ENCODE results near the gene SPC24.

The SPC24 gene

DNA sequence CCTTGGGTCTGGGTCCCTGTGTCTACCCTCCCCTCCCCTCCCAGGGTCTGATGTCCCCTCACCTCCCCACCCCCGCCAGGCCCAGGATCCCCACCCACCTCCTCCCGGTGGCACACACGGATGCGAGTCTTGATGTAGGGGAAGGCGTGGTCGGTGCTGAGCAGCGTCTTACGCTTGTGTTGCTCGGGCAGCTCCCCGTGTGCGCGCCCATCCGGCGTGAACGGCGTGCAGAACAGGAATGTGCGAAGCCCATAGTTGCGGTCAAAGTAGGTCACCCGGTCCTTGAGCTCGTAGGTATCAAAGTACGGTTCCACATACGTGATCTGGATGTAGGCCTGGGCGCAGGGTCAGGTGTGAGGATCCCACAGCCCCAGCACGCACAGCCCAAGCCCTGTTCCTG is 46.2 kb upstream of the SPC24 start:
- H3K4me1 ChIP-seq (ENCODE audit: control insufficient read depth in 1 of 2, insufficient read depth in 1 of 2, low read depth in 1 of 2, low read length in 1 of 2): peaks cover 8 to 11% of the 10 kb centered on the region in 2 experiments
- peaks cover 24% of the 10 kb centered on the region for H3K27me3 ChIP-seq
- TF ChIP-seq, protein P1, sequence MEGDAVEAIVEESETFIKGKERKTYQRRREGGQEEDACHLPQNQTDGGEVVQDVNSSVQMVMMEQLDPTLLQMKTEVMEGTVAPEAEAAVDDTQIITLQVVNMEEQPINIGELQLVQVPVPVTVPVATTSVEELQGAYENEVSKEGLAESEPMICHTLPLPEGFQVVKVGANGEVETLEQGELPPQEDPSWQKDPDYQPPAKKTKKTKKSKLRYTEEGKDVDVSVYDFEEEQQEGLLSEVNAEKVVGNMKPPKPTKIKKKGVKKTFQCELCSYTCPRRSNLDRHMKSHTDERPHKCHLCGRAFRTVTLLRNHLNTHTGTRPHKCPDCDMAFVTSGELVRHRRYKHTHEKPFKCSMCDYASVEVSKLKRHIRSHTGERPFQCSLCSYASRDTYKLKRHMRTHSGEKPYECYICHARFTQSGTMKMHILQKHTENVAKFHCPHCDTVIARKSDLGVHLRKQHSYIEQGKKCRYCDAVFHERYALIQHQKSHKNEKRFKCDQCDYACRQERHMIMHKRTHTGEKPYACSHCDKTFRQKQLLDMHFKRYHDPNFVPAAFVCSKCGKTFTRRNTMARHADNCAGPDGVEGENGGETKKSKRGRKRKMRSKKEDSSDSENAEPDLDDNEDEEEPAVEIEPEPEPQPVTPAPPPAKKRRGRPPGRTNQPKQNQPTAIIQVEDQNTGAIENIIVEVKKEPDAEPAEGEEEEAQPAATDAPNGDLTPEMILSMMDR (IDR thresholded peaks at IDR 0.05): no peak
- H3K36me3 ChIP-seq: no peaks in the 10 kb centered on the region
- no peaks in the 10 kb centered on the region for H3K9me3 ChIP-seq
- no peak overlapping the region for H3K4me3 ChIP-seq (ENCODE audit: low read depth in 1 of 2, low read length in 1 of 2)
- no peak overlapping the region for H3K27ac ChIP-seq

DNA sequence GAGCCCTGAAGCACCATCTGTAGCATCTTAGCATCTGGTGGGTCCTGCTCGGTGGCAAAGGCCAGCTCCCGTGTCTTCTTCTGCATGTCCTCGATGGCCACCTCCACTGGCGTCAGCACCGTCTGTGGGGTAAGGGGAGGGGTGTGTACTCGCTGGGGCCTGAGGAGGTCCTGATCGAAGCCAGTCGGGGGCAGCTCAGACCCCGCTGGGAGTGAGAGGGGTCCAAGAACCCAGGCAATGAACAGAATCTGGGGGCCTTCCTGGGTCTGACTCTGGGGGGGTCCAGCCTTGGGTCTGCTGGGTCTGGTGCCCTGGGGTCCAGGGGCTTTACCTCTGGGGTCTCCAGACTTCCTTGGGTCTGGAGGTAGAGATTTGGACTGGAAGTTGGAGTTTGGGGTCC is 45.3 kb upstream of the SPC24 start:
- Histone ChIP-seq H3K4me3 (ENCODE audit: low read depth in 1 of 2, low read length in 1 of 2) (no peak overlapping the region), H3K36me3 (no peaks in the 10 kb centered on the region), H3K9me3 (no peaks in the 10 kb centered on the region), H3K27me3 (peaks cover 33% of the 10 kb centered on the region), H3K4me1 (ENCODE audit: control insufficient read depth in 1 of 2, insufficient read depth in 1 of 2, low read depth in 1 of 2, low read length in 1 of 2) (peaks cover 12 to 14% of the 10 kb centered on the region in 2 experiments), H3K27ac (no peak overlapping the region)
- TF ChIP-seq, protein P1 (IDR thresholded peaks at IDR 0.05): no peak

DNA sequence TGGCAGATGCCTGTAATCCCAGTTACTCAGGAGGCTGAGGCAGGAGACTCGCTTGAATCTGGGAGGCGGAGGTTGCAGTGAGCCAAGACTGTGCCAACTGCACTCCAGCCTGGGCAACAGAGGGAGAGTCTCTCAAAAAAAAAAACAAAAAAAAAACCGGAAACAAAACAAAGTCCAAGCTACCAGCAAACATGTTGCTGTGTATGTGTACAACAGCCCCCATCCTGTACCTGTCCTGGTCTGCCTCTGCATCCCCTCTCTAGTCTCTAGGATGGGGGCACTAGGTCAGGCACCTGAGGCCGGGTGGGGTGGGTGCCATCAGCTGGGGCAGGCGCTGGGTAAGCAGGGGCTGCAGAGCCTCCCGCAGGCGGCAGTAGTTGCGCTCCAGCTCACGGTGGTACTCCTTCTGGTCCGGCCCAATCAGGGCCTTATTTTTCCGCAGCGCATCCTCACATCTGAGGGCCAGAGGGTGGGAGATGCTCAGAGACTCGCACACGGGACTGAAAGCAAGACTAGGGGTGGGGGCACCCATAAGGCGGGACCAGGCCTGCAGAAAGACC is 44.5 kb upstream of the SPC24 start:
- Histone ChIP-seq H3K9me3 (no peaks in the 10 kb centered on the region), H3K4me3 (ENCODE audit: low read depth in 1 of 2, low read length in 1 of 2) (no peak overlapping the region), H3K27me3 (peaks cover 41% of the 10 kb centered on the region), H3K4me1 (ENCODE audit: control insufficient read depth in 1 of 2, insufficient read depth in 1 of 2, low read depth in 1 of 2, low read length in 1 of 2) (peaks cover 12 to 14% of the 10 kb centered on the region in 2 experiments), H3K27ac (no peak overlapping the region), H3K36me3 (no peaks in the 10 kb centered on the region)
- TF ChIP-seq, protein P1 (IDR thresholded peaks at IDR 0.05): no peak

DNA sequence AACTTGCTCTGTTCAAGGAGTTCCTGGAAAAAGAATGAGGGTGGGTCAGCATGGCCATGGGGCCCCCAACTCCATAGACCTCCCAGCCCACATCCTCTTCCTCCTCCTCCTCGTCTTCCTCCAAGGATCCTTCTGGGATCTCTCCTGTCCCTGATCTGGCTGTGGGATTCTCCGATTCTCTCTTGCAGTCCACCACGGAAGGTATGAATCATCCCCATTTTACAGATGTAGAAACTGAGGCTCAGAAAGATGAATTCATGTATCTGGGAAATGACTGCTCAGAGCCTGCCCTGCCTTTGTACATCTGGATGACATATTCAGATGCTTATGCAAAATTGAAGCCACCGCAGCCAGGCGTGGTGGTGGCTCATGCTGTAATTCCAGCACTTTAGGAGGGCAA is 43.9 kb upstream of the SPC24 start:
- Histone ChIP-seq H3K27ac (no peak overlapping the region), H3K4me3 (ENCODE audit: low read depth in 1 of 2, low read length in 1 of 2) (no peak overlapping the region), H3K36me3 (no peaks in the 10 kb centered on the region), H3K4me1 (ENCODE audit: control insufficient read depth in 1 of 2, insufficient read depth in 1 of 2, low read depth in 1 of 2, low read length in 1 of 2) (peaks cover 12 to 14% of the 10 kb centered on the region in 2 experiments), H3K9me3 (no peaks in the 10 kb centered on the region), H3K27me3 (peaks cover 47% of the 10 kb centered on the region)
- TF ChIP-seq, protein P1 (IDR thresholded peaks at IDR 0.05): no peak

DNA sequence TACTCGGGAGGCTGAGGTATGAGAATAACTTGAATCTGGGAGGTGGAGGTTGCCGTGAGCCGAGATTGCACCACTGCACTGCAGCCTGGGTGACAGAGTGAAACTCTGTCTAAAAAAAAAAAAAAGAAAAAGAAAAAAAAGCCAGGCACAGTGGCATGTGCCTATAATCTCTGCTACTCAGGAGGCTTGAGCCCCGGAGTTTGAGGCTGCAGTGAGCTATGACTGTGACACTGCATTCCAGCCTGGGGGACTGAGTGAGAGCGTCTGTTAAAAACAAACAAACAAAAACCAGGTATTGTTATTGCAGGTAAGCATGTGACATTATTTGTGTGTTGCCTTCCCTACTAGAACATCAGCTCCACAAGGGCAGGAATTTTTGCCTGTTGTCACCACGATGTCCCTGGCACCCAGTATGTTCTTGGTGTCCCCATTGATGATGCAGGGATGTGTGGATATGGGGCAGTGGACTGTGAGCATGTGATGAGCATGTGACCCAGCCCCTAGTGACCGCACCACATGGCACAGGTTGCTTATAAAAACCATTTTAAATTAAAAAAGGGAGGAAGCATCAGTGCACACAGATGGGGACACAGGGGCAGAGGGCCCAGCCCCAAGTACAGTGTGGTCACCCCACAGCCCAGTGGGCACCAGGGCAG is 43.3 kb upstream of the SPC24 start:
- H3K4me1 ChIP-seq (ENCODE audit: control insufficient read depth in 1 of 2, insufficient read depth in 1 of 2, low read depth in 1 of 2, low read length in 1 of 2): peaks cover 12 to 14% of the 10 kb centered on the region in 2 experiments
- H3K4me3 ChIP-seq (ENCODE audit: low read depth in 1 of 2, low read length in 1 of 2): no peak overlapping the region
- TF ChIP-seq, protein P1 (IDR thresholded peaks at IDR 0.05): no peak
- no peaks in the 10 kb centered on the region for H3K9me3 ChIP-seq
- H3K36me3 ChIP-seq: no peaks in the 10 kb centered on the region
- no peak overlapping the region for H3K27ac ChIP-seq
- peaks cover 49% of the 10 kb centered on the region for H3K27me3 ChIP-seq
